Measurements from ENCODE around the gene ANKRD45. TPM values are rescaled to one million over a fixed set of nuclear protein-coding genes. Genes with fewer than 3 reads are reported as not detected.

The ANKRD45 gene
- total and polyA plus RNA-seq, 2 of the 13 experiments (the other 11 are each of a cell fraction or from before 2014, with no cell fraction given): not detected

GRCh38 chr1:173714759-173715537, 45.3 kb upstream of the ANKRD45 start, which contains the start of gene KLHL20 (continued):
- no peak for TF ChIP-seq ZNF546 (CRISPR knock-in tag; conservative IDR thresholded peaks at IDR 0.05)
- no peak for TF ChIP-seq STAT5B (CRISPR knock-in tag; IDR thresholded peaks at IDR 0.05)
- TF ChIP-seq TRAFD1 (CRISPR knock-in tag; IDR thresholded peaks at IDR 0.05; ENCODE audit: borderline replicate concordance): no peak
- TF ChIP-seq JUN (CRISPR knock-in tag; IDR thresholded peaks at IDR 0.05): no peak
- TF ChIP-seq MTERF4 (CRISPR knock-in tag; IDR thresholded peaks at IDR 0.05): no peak; the same call in 1 of the 2 replicates
- TF ChIP-seq ARID4A (CRISPR knock-in tag; IDR thresholded peaks at IDR 0.05; ENCODE audit: borderline replicate concordance): peak; percentile 95
- TF ChIP-seq NFKBIZ (CRISPR knock-in tag; IDR thresholded peaks at IDR 0.05): peak; percentile 86
- no peak for TF ChIP-seq HNRNPUL1 (IDR thresholded peaks at IDR 0.05; ENCODE audit: low read depth, low read length)
- 0 out of 2 replicates have a peak, but pooled peaks have one; percentile 81 for TF ChIP-seq ZBTB3 (CRISPR knock-in tag; IDR thresholded peaks at IDR 0.05; ENCODE audit: borderline replicate concordance, low read depth)
- no peak for TF ChIP-seq KAT2B (IDR thresholded peaks at IDR 0.05; ENCODE audit: borderline replicate concordance, low read depth, low read length)
- TF ChIP-seq ZNF589 (CRISPR knock-in tag; conservative IDR thresholded peaks at IDR 0.05): no peak
- no peak for TF ChIP-seq RORA (CRISPR knock-in tag; IDR thresholded peaks at IDR 0.05)
- TF ChIP-seq ZBED4 (CRISPR knock-in tag; IDR thresholded peaks at IDR 0.05; ENCODE audit: borderline replicate concordance): peak; percentile 84; the same call in 1 of the 2 replicates
- TF ChIP-seq SIX4 (CRISPR knock-in tag; IDR thresholded peaks at IDR 0.05): no peak
- no peak for TF ChIP-seq ZNF740 (CRISPR knock-in tag; IDR thresholded peaks at IDR 0.05)
